ENCODE measurements around the gene LARGE2.

LARGE2 gene

DNA sequence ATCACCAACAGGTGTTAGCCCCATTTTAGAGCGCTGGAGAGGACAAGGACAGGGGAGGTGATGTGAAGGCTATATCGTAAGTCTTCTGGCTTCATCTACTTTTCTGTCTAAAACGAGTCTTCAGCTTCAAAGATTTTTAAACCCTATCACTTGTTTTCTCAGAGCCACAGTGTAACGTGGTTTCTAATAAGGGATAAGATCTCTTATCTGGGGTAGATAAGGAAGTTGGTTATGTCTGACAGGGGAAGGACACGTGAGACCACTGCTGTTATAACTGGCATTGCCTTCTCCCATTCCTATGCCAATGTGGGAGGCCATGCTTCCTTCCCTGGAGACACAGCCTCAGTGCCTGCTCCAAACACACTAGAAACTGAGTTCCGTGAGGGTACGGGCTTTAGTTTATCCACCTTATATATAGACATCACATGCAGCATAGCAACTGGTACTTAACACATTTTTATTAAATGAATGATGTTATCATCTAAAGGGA lies 39.3 kb downstream of the LARGE2 start:
- H3K27me3 ChIP-seq (ENCODE audit: control insufficient read depth in 1 of 2, insufficient read depth in 2 of 2, low read length in 2 of 2): no peaks in the 10 kb centered on the region
- no peaks in the 10 kb centered on the region for H3K4me1 ChIP-seq (ENCODE audit: control insufficient read depth in 1 of 2, insufficient read depth in 2 of 2, low read length in 2 of 2)

DNA sequence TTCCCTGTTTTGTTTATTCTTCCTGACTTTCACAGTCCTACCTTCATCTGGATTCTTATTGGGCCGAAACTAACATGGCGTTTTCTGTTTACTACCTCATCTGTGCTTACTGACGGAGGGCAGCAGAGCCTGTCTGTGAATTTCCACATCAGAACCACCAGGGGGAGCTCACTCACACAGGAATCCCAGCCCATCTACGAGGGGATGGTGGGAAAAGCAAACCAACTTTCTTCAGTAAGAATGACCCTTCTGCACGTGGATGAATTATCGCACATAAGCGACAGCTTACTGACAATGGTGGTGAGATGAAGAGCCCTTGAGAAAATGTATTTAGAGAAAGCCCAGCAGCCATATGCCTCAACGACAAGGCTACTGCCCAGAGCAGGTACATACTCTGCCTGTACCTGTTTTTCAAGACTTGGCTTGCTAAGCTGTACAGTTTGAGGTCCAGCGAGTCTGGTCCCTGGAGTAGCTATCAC lies 42.5 kb downstream of the LARGE2 start:
- Histone ChIP-seq H3K36me3 (ENCODE audit: control insufficient read depth in 1 of 2, insufficient read depth in 2 of 2, low read length in 2 of 2) (peaks cover 4 to 31% of the 10 kb centered on the region in 2 donors), H3K27ac (ENCODE audit: low read depth, low read length) (no peak overlapping the region), H3K4me1 (ENCODE audit: control insufficient read depth in 1 of 2, insufficient read depth in 2 of 2, low read length in 2 of 2) (no peaks in the 10 kb centered on the region), H3K9me3 (ENCODE audit: control insufficient read depth in 1 of 2, low read length in 2 of 2) (no peaks in the 10 kb centered on the region), H3K4me3 (ENCODE audit: low read depth in 1 of 2, low read length in 2 of 2) (no peak overlapping the region), H3K9ac (ENCODE audit: low read depth in 1 of 2, low read length in 2 of 2) (no peak overlapping the region), H3K27me3 (ENCODE audit: control insufficient read depth in 1 of 2, insufficient read depth in 2 of 2, low read length in 2 of 2) (no peaks in the 10 kb centered on the region)

More for the DNA sequence above, 39.3 kb downstream of the LARGE2 start:
- H3K36me3 ChIP-seq (ENCODE audit: control insufficient read depth in 1 of 2, insufficient read depth in 2 of 2, low read length in 2 of 2): peaks cover 4 to 5% of the 10 kb centered on the region in 2 donors
- no peak overlapping the region for H3K4me3 ChIP-seq (ENCODE audit: low read depth in 1 of 2, low read length in 2 of 2)
- H3K9me3 ChIP-seq (ENCODE audit: control insufficient read depth in 1 of 2, low read length in 2 of 2): no peaks in the 10 kb centered on the region
- no peak overlapping the region for H3K9ac ChIP-seq (ENCODE audit: low read depth in 1 of 2, low read length in 2 of 2)
- H3K27ac ChIP-seq (ENCODE audit: low read depth, low read length): no peak overlapping the region

GRCh38 chr11:45967506-45967905 lies 45.0 kb downstream of the LARGE2 start:
- H3K36me3 ChIP-seq (ENCODE audit: control insufficient read depth in 1 of 2, insufficient read depth in 2 of 2, low read length in 2 of 2): peaks cover 15 to 46% of the 10 kb centered on the region in 2 donors

DNA sequence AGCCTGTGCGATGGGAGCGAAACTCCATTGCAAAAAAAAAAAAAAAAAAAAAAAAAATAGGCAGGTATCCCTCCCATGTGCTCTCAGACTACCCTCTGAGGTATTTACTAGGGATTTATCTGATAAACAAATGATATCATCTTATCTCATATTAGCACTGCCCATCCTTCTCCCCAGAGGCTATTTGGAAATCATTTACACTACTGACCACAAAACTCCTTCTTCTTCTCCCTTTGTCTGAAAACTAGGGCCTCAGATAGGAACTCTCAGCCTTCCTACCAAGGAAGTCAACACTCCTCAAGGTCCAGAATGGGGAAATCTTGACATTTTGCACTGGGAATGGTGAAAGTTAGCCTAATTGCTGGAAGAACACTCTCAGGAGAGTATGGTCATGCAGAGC lies 46.4 kb downstream of the LARGE2 start:
- Histone ChIP-seq H3K9ac (ENCODE audit: low read depth in 1 of 2, low read length in 2 of 2) (no peak overlapping the region), H3K36me3 (ENCODE audit: control insufficient read depth in 1 of 2, insufficient read depth in 2 of 2, low read length in 2 of 2) (peaks cover 15 to 46% of the 10 kb centered on the region in 2 donors), H3K9me3 (ENCODE audit: control insufficient read depth in 1 of 2, low read length in 2 of 2) (no peaks in the 10 kb centered on the region), H3K4me1 (ENCODE audit: control insufficient read depth in 1 of 2, insufficient read depth in 2 of 2, low read length in 2 of 2) (no peaks in the 10 kb centered on the region), H3K27ac (ENCODE audit: low read depth, low read length) (no peak overlapping the region), H3K4me3 (ENCODE audit: low read depth in 1 of 2, low read length in 2 of 2) (no peak overlapping the region), H3K27me3 (ENCODE audit: control insufficient read depth in 1 of 2, insufficient read depth in 2 of 2, low read length in 2 of 2) (no peaks in the 10 kb centered on the region)

More at GRCh38 chr11:45967506-45967905, 45.0 kb downstream of the LARGE2 start:
- no peaks in the 10 kb centered on the region for H3K27me3 ChIP-seq (ENCODE audit: control insufficient read depth in 1 of 2, insufficient read depth in 2 of 2, low read length in 2 of 2)
- H3K27ac ChIP-seq (ENCODE audit: low read depth, low read length): no peak overlapping the region
- H3K9me3 ChIP-seq (ENCODE audit: control insufficient read depth in 1 of 2, low read length in 2 of 2): no peaks in the 10 kb centered on the region
- H3K4me1 ChIP-seq (ENCODE audit: control insufficient read depth in 1 of 2, insufficient read depth in 2 of 2, low read length in 2 of 2): no peaks in the 10 kb centered on the region
- no peak overlapping the region for H3K9ac ChIP-seq (ENCODE audit: low read depth in 1 of 2, low read length in 2 of 2)
- no peak overlapping the region for H3K4me3 ChIP-seq (ENCODE audit: low read depth in 1 of 2, low read length in 2 of 2)

DNA sequence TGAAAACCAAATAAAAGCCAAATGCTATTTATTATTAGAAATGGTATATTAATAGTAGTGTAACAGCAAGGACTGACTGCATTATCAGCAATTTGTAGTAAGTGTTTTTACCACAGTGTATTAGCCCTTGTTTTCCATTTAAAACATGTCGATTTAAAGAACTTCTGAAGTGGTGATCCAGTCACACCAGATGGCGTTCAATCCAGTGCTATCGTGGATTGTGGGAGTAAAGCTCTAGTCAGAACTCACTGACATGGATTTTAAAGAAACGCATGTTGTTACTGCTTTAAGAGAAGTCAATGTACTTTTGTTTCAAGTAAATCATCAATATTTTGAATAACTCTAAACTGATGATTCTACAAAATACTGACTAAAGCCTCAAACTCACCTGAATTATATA lies 51.1 kb downstream of the LARGE2 start:
- no peak overlapping the region for H3K4me3 ChIP-seq (ENCODE audit: low read depth in 1 of 2, low read length in 2 of 2)
- H3K36me3 ChIP-seq (ENCODE audit: control insufficient read depth in 1 of 2, insufficient read depth in 2 of 2, low read length in 2 of 2): peaks cover 14 to 34% of the 10 kb centered on the region in 2 donors
- H3K27ac ChIP-seq (ENCODE audit: low read depth, low read length): no peak overlapping the region
- no peak overlapping the region for H3K9ac ChIP-seq (ENCODE audit: low read depth in 1 of 2, low read length in 2 of 2)
- H3K9me3 ChIP-seq (ENCODE audit: control insufficient read depth in 1 of 2, low read length in 2 of 2): no peaks in the 10 kb centered on the region
- H3K27me3 ChIP-seq (ENCODE audit: control insufficient read depth in 1 of 2, insufficient read depth in 2 of 2, low read length in 2 of 2): no peaks in the 10 kb centered on the region
- no peaks in the 10 kb centered on the region for H3K4me1 ChIP-seq (ENCODE audit: control insufficient read depth in 1 of 2, insufficient read depth in 2 of 2, low read length in 2 of 2)

GRCh38 chr11:45974806-45975205 lies 52.4 kb downstream of the LARGE2 start:
- no peak overlapping the region for H3K4me3 ChIP-seq (ENCODE audit: low read depth in 1 of 2, low read length in 2 of 2)
- peaks cover 20 to 23% of the 10 kb centered on the region in 2 donors for H3K36me3 ChIP-seq (ENCODE audit: control insufficient read depth in 1 of 2, insufficient read depth in 2 of 2, low read length in 2 of 2)
- no peaks in the 10 kb centered on the region for H3K9me3 ChIP-seq (ENCODE audit: control insufficient read depth in 1 of 2, low read length in 2 of 2)
- no peak overlapping the region for H3K27ac ChIP-seq (ENCODE audit: low read depth, low read length)
- no peaks in the 10 kb centered on the region for H3K27me3 ChIP-seq (ENCODE audit: control insufficient read depth in 1 of 2, insufficient read depth in 2 of 2, low read length in 2 of 2)
- no peaks in the 10 kb centered on the region for H3K4me1 ChIP-seq (ENCODE audit: control insufficient read depth in 1 of 2, insufficient read depth in 2 of 2, low read length in 2 of 2)
- no peak overlapping the region for H3K9ac ChIP-seq (ENCODE audit: low read depth in 1 of 2, low read length in 2 of 2)
